IPS DF 4.7 (cell line): ENCODE results near the gene AMIGO1.

Source experiments
- DNase-seq: peaks from one replicate; pipeline ENCODE4 v3.0.0-alpha.2; 2013; ENCODE audit warnings: low spot score; ENCODE audit errors: extremely low read depth

Gene AMIGO1

GRCh38 chr1:109454497-109455133 lies 54.9 kb downstream of the AMIGO1 start:
- DNase-seq = no peak
